ENCODE measurements around the gene ZSWIM4. TPM values are rescaled to one million over a fixed set of nuclear protein-coding genes. Genes with fewer than 3 reads are reported as not detected.

ZSWIM4 gene
- total RNA-seq, 4 donors from 2014 or later: 2.8 to 19.8 (median 4.0) TPM

GRCh38 chr19:13861714-13862531, 66.7 kb downstream of the ZSWIM4 start:
- WGBS, 2 donors: 1% methylated on average over 20 to 27 of the region's 27 CpGs
- peaks cover 0 to 36% (median 12%) of the 10 kb centered on the region in 4 donors for H3K4me1 ChIP-seq
- DNase-seq (ENCODE audit: low spot score in 2 of 2): peak; percentile 88 to 92

GRCh38 chr19:13864046-13864666, 68.9 kb downstream of the ZSWIM4 start:
- Histone ChIP-seq H3K36me3 (no peaks in the 10 kb centered on the region), H3K4me1 (peaks cover 0 to 36% (median 12%) of the 10 kb centered on the region in 4 donors), H3K27me3 (peaks cover 0 to 4% of the 10 kb centered on the region in 2 donors), H3K9me3 (no peaks in the 10 kb centered on the region), H3K4me3 (no peak overlapping the region), H3K27ac (peak overlapping the region in 1 of 4 donors; percentile 66)
- TF ChIP-seq POLR2A (IDR thresholded peaks at IDR 0.05) (no peak), CTCF (IDR thresholded peaks at IDR 0.05) (no peak), EP300 (IDR thresholded peaks at IDR 0.05) (no peak)
- DNase-seq (ENCODE audit: low spot score in 2 of 2): no peak
- WGBS, 2 donors: 39 to 55% methylated on average over 10 to 13 of the region's 13 CpGs

More at GRCh38 chr19:13861714-13862531, 66.7 kb downstream of the ZSWIM4 start:
- H3K36me3 ChIP-seq: no peaks in the 10 kb centered on the region
- H3K27ac ChIP-seq: peak overlapping the region; percentile 81 to 94 (median 90)
- peaks cover 0 to 4% of the 10 kb centered on the region in 2 donors for H3K27me3 ChIP-seq
- peak; percentile 96 to 99 (median 98) for TF ChIP-seq CTCF (IDR thresholded peaks at IDR 0.05)
- peak in 1 of 2 donors; percentile 14 for TF ChIP-seq POLR2A (IDR thresholded peaks at IDR 0.05)
- peak; percentile 59 to 77 for TF ChIP-seq EP300 (IDR thresholded peaks at IDR 0.05)
- H3K9me3 ChIP-seq: no peaks in the 10 kb centered on the region
- peak overlapping the region; percentile 27 to 52 (median 40) for H3K4me3 ChIP-seq

- Histone ChIP-seq H3K27me3 (peaks cover 0 to 4% of the 10 kb centered on the region in 2 donors), H3K4me1 (peaks cover 0 to 36% (median 12%) of the 10 kb centered on the region in 4 donors), H3K9me3 (no peaks in the 10 kb centered on the region), H3K36me3 (no peaks in the 10 kb centered on the region), H3K4me3 (peak overlapping the region; percentile 19 to 81 (median 50)), H3K27ac (peak overlapping the region in 2 of 4 donors; percentile 66 to 69)
- WGBS, 2 donors: 2 to 18% methylated on average over 11 to 19 of the region's 113 CpGs
- TF ChIP-seq EP300 (IDR thresholded peaks at IDR 0.05) (no peak), POLR2A (IDR thresholded peaks at IDR 0.05) (no peak), CTCF (IDR thresholded peaks at IDR 0.05) (no peak)
- no peak for DNase-seq (ENCODE audit: low spot score in 2 of 2)
Observed at GRCh38 chr19:13864667-13865570, 69.7 kb downstream of the ZSWIM4 start.

GRCh38 chr19:13865571-13866462, 70.6 kb downstream of the ZSWIM4 start:
- peak overlapping the region in 2 of 4 donors; percentile 17 to 69 for H3K27ac ChIP-seq
- H3K4me3 ChIP-seq: peak overlapping the region; percentile 19 to 81 (median 50)
- no peaks in the 10 kb centered on the region for H3K9me3 ChIP-seq
- peaks cover 0 to 4% of the 10 kb centered on the region in 2 donors for H3K27me3 ChIP-seq
- WGBS, 2 donors: 2 to 6% methylated on average over 18 to 64 of the region's 82 CpGs
- H3K36me3 ChIP-seq: no peaks in the 10 kb centered on the region
- TF ChIP-seq EP300 (IDR thresholded peaks at IDR 0.05): no peak
- TF ChIP-seq POLR2A (IDR thresholded peaks at IDR 0.05): no peak
- no peak for TF ChIP-seq CTCF (IDR thresholded peaks at IDR 0.05)
- H3K4me1 ChIP-seq: peaks cover 0 to 36% (median 12%) of the 10 kb centered on the region in 4 donors
- DNase-seq (ENCODE audit: low spot score in 2 of 2): no peak

Measured in tibial nerve (tissue), 4 donors.